A673 (cell line): ENCODE measurements around the gene ASAP2.

ENCODE experiments used
- CTCF ChIP-seq: fragments of 300-800, 200-600 bp; sonication (generic); conservative IDR thresholded peaks from 2 replicates; pipeline ENCODE4 v1.5.1; 2017; ENCODE audit warnings: low read depth, mild to moderate bottlenecking, antibody characterized with exemption, low read length, moderate library complexity, mixed read lengths
- EZH2 ChIP-seq: fragments of 200-600 bp; sonication (generic); IDR thresholded peaks from 2 replicates; pipeline ENCODE4 v1.6.1; 2017; ENCODE audit warnings: borderline replicate concordance, low read depth, mild to moderate bottlenecking, mixed read lengths, antibody characterized with exemption, low read length; ENCODE audit not compliant: poor library complexity, severe bottlenecking

GRCh38 chr2:9170458-9171130 lies 36.0 kb upstream of the ASAP2 start:
- no peak for TF ChIP-seq CTCF
- TF ChIP-seq EZH2, result no peak
